ENCODE data around the gene ZNF668.
"Not testable (repeated sequence)": the region's sequence is repeated elsewhere in the genome, so short reads cannot be mapped to it uniquely, and the experiment has no call there.

ZNF668 gene

DNA sequence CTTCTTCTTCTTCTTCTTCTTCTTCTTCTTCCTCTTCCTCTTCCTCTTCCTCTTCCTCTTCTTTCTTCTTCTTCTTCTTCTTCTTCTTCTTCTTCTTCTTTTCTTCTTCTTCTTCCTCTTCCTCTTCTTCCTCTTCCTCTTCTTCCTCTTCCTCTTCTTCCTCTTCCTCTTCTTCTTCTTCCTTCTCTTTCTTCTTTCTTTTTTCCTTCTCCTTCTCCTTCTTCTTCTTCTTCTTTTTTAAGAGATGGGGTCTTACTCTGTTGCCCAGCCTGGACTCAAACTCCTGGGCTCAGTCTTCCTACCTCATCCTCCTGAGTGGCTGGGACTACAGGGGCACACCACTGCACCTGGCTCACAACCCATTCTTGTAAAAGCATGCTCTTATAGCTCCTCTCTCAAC, 60.7 kb downstream of the ZNF668 start:
- H3K79me1 ChIP-seq (replicated peaks; ENCODE audit: low read length, poor library complexity, severe bottlenecking); H2AK5ac ChIP-seq (ENCODE audit: low read length, severe bottlenecking); DNase-seq: not testable (repeated sequence)

GRCh38 chr16:31011815-31012214, 62.2 kb downstream of the ZNF668 start:
- H2AK5ac ChIP-seq (ENCODE audit: low read length, severe bottlenecking); H4K91ac ChIP-seq (ENCODE audit: low read length); H3K9ac ChIP-seq (ENCODE audit: low read length); H3K36me3 ChIP-seq (ENCODE audit: control insufficient read depth in 1 of 2, insufficient read depth in 2 of 2, low read depth in 1 of 2, low read length in 2 of 2); H2BK15ac ChIP-seq (ENCODE audit: low read depth, poor library complexity, severe bottlenecking); H3K9me3 ChIP-seq (ENCODE audit: control insufficient read depth, low read length); H3K4me2 ChIP-seq (ENCODE audit: low read length, poor library complexity, severe bottlenecking); H2BK120ac ChIP-seq (ENCODE audit: low read depth, low read length); H2BK5ac ChIP-seq (ENCODE audit: low read depth, low read length, poor library complexity, severe bottlenecking); H4K8ac ChIP-seq (ENCODE audit: low read length); H3K18ac ChIP-seq (ENCODE audit: low read depth in 1 of 2, low read length in 2 of 2); H3K23ac ChIP-seq (ENCODE audit: low read length in 2 of 2); H3K4me3 ChIP-seq (ENCODE audit: insufficient read depth in 1 of 2, low read depth in 1 of 2, low read length in 2 of 2); H3K27ac ChIP-seq (ENCODE audit: low read length, poor library complexity, severe bottlenecking); H3K79me1 ChIP-seq (replicated peaks; ENCODE audit: low read length, poor library complexity, severe bottlenecking); H3K4ac ChIP-seq (ENCODE audit: low read depth in 1 of 2, low read length in 2 of 2); H3K14ac ChIP-seq (ENCODE audit: low read length in 2 of 2); H2BK12ac ChIP-seq (ENCODE audit: low read length in 2 of 2); H2AFZ ChIP-seq (ENCODE audit: low read depth, low read length); DNase-seq: not testable (repeated sequence)
- H3K27me3 ChIP-seq (ENCODE audit: control insufficient read depth in 1 of 2, insufficient read depth in 1 of 2, low read length in 2 of 2), result peaks cover 5 to 17% of the 10 kb centered on the region in 2 experiments
- H3K4me1 ChIP-seq (ENCODE audit: control insufficient read depth, insufficient read depth, low read depth, low read length), result peaks cover 34% of the 10 kb centered on the region
- 86% methylated on average over 7 of the region's 7 CpGs for WGBS

More for the DNA sequence above, 60.7 kb downstream of the ZNF668 start:
- not testable (repeated sequence) for H3K4me3 ChIP-seq (ENCODE audit: insufficient read depth in 1 of 2, low read depth in 1 of 2, low read length in 2 of 2); H3K14ac ChIP-seq (ENCODE audit: low read length in 2 of 2); H2BK15ac ChIP-seq (ENCODE audit: low read depth, poor library complexity, severe bottlenecking); H3K23ac ChIP-seq (ENCODE audit: low read length in 2 of 2); H4K8ac ChIP-seq (ENCODE audit: low read length); H4K91ac ChIP-seq (ENCODE audit: low read length); H3K9me3 ChIP-seq (ENCODE audit: control insufficient read depth, low read length); H3K36me3 ChIP-seq (ENCODE audit: control insufficient read depth in 1 of 2, insufficient read depth in 2 of 2, low read depth in 1 of 2, low read length in 2 of 2); H2AFZ ChIP-seq (ENCODE audit: low read depth, low read length); H3K9ac ChIP-seq (ENCODE audit: low read length); H2BK5ac ChIP-seq (ENCODE audit: low read depth, low read length, poor library complexity, severe bottlenecking); H2BK12ac ChIP-seq (ENCODE audit: low read length in 2 of 2); H3K4ac ChIP-seq (ENCODE audit: low read depth in 1 of 2, low read length in 2 of 2); H3K4me2 ChIP-seq (ENCODE audit: low read length, poor library complexity, severe bottlenecking); H3K18ac ChIP-seq (ENCODE audit: low read depth in 1 of 2, low read length in 2 of 2); H3K27ac ChIP-seq (ENCODE audit: low read length, poor library complexity, severe bottlenecking); H2BK120ac ChIP-seq (ENCODE audit: low read depth, low read length)
- H3K27me3 ChIP-seq (ENCODE audit: control insufficient read depth in 1 of 2, insufficient read depth in 1 of 2, low read length in 2 of 2), result peaks cover 5 to 17% of the 10 kb centered on the region in 2 experiments
- peaks cover 25% of the 10 kb centered on the region for H3K4me1 ChIP-seq (ENCODE audit: control insufficient read depth, insufficient read depth, low read depth, low read length)
